Brain microvascular endothelial cell (primary cell): ENCODE measurements around the gene BABAM2.

Experiments used
- DNase-seq: peaks from one replicate; pipeline ENCODE4 v3.0.0-alpha.2; 2020
- H3K27ac ChIP-seq: fragments of 250-450 bp; sonication (Bioruptor Pico); 2 replicates; pipeline ENCODE4 v1.5.1; 2020; ENCODE audit warnings: mild to moderate bottlenecking, moderate library complexity
- H3K27me3 ChIP-seq: fragments of 250-450 bp; sonication (Bioruptor Pico); replicated peaks from 2 replicates; pipeline ENCODE4 v1.5.1; 2020; ENCODE audit warnings: mild to moderate bottlenecking
- H3K36me3 ChIP-seq: fragments of 250-450 bp; sonication (Bioruptor Pico); replicated peaks from 2 replicates; pipeline ENCODE4 v1.5.1; 2020; ENCODE audit warnings: mild to moderate bottlenecking
- H3K4me3 ChIP-seq: 2 replicates; pipeline ENCODE4 v1.5.1; 2011; ENCODE audit warnings: low read depth, mild to moderate bottlenecking, control low read depth, low read length, moderate library complexity
- CTCF ChIP-seq: IDR thresholded peaks from 2 replicates; pipeline ENCODE4 v1.5.1; 2011; ENCODE audit warnings: low read depth, mild to moderate bottlenecking, moderate library complexity, low read length, control low read depth, inconsistent platforms; ENCODE audit errors: missing control alignments
- in situ Hi-C: cut with HindIII; loops from 2 replicates; pipeline ENCODE4 v1.10.0; 2017; ENCODE audit warnings: low sequenced_read_pairs, low pct_ligation_motif_present

The BABAM2 gene

GRCh38 chr2:28287256-28287915 lies 396.9 kb downstream of the BABAM2 start:
- H3K36me3 ChIP-seq, result no peaks in the 10 kb centered on the region
- no peaks in the 10 kb centered on the region for H3K27me3 ChIP-seq
- TF ChIP-seq CTCF, result no peak
- no peak for DNase-seq
- in situ Hi-C loops, result no loop called here
- H3K4me3 ChIP-seq, result no peak overlapping the region
- H3K27ac ChIP-seq, result no peak overlapping the region

- Histone ChIP-seq H3K36me3 (no peaks in the 10 kb centered on the region), H3K27me3 (no peaks in the 10 kb centered on the region), H3K4me3 (no peak overlapping the region), H3K27ac (no peak overlapping the region)
- TF ChIP-seq CTCF, result no peak
- in situ Hi-C loops, result no loop called here
- no peak for DNase-seq
Observed at GRCh38 chr2:28288620-28289019, 398.1 kb downstream of the BABAM2 start.

- Histone ChIP-seq H3K4me3 (no peak overlapping the region), H3K36me3 (no peaks in the 10 kb centered on the region), H3K27ac (peak overlapping the region; percentile 54), H3K27me3 (no peaks in the 10 kb centered on the region)
- no peak for DNase-seq
- in situ Hi-C loops, result no loop called here
- TF ChIP-seq CTCF, result no peak
Observed at GRCh38 chr2:28291811-28292440, 401.4 kb downstream of the BABAM2 start.

- Histone ChIP-seq H3K27ac (peak overlapping the region; percentile 54), H3K4me3 (no peak overlapping the region), H3K36me3 (no peaks in the 10 kb centered on the region), H3K27me3 (no peaks in the 10 kb centered on the region)
- no peak for TF ChIP-seq CTCF
- in situ Hi-C loops, result no loop called here
- DNase-seq, result peak; percentile 24
Observed at GRCh38 chr2:28292491-28292890, 402.0 kb downstream of the BABAM2 start.

- Histone ChIP-seq H3K36me3 (no peaks in the 10 kb centered on the region), H3K27ac (no peak overlapping the region), H3K27me3 (no peaks in the 10 kb centered on the region), H3K4me3 (no peak overlapping the region)
- TF ChIP-seq CTCF, result no peak
- in situ Hi-C loops, result no loop called here
- no peak for DNase-seq
Observed at GRCh38 chr2:28293416-28293815, 402.9 kb downstream of the BABAM2 start.
